ENCODE measurements around the gene CAMK2G.

Gene CAMK2G

DNA sequence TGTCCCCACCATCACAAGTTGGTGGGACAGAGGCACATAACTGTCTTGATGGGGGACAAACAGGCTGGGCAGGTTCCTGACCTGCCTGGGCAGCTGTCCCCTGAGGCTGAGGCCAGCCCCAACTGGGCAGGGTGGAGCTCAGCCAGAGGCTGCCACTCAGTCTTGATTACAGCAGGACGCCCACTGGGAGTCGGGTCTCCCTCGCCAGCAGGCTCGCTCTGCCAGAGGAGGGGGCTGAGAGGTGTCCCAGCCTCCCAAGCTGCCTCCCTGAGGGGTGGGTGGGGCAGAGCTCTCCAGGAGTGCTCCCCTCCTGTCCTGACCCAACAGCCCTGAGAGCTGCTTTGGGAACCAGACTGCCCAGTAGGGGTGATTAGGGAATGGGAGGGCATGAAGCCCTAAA, 1.8 kb upstream of the CAMK2G start:
- TF ChIP-seq, protein P1, sequence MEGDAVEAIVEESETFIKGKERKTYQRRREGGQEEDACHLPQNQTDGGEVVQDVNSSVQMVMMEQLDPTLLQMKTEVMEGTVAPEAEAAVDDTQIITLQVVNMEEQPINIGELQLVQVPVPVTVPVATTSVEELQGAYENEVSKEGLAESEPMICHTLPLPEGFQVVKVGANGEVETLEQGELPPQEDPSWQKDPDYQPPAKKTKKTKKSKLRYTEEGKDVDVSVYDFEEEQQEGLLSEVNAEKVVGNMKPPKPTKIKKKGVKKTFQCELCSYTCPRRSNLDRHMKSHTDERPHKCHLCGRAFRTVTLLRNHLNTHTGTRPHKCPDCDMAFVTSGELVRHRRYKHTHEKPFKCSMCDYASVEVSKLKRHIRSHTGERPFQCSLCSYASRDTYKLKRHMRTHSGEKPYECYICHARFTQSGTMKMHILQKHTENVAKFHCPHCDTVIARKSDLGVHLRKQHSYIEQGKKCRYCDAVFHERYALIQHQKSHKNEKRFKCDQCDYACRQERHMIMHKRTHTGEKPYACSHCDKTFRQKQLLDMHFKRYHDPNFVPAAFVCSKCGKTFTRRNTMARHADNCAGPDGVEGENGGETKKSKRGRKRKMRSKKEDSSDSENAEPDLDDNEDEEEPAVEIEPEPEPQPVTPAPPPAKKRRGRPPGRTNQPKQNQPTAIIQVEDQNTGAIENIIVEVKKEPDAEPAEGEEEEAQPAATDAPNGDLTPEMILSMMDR (IDR thresholded peaks at IDR 0.05; ENCODE audit: borderline replicate concordance, control extremely low read depth, extremely low read depth, insufficient read depth, missing control alignments), result no peak
- DNase-seq (ENCODE audit: low spot score), result no peak

DNA sequence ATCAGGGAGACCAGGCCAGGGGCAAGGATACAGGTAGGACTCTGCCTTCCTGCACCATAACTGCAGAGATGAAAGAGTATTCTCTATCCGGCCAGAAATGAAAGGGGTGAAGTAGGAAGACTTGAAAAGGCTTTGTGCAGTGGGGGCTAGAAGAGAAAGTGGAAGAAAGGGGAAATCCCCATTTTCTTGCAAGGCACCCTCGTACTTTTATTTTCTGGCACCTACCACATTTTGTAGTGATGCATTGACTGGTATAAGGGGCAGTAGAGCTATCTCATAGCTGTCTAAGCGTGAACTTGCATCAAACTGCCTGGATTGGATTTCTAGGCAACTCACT, 752 bp upstream of the CAMK2G start:
- DNase-seq (ENCODE audit: low spot score), result peak; percentile 65
- in situ Hi-C loops (cut with MboI; ENCODE audit: low sequenced_read_pairs, unreplicated experiment), result loop anchor here (25.0 kb wide), 1 partner anchor 212 kb away; no protein-coding TSS in a partner anchor
- TF ChIP-seq, protein P1 (IDR thresholded peaks at IDR 0.05; ENCODE audit: borderline replicate concordance, control extremely low read depth, extremely low read depth, insufficient read depth, missing control alignments), result no peak

More for the DNA sequence above, 1.8 kb upstream of the CAMK2G start:
- in situ Hi-C loops (cut with MboI; ENCODE audit: low sequenced_read_pairs, unreplicated experiment), result loop anchor here (25.0 kb wide), 1 partner anchor 211 kb away; no protein-coding TSS in a partner anchor

DNA sequence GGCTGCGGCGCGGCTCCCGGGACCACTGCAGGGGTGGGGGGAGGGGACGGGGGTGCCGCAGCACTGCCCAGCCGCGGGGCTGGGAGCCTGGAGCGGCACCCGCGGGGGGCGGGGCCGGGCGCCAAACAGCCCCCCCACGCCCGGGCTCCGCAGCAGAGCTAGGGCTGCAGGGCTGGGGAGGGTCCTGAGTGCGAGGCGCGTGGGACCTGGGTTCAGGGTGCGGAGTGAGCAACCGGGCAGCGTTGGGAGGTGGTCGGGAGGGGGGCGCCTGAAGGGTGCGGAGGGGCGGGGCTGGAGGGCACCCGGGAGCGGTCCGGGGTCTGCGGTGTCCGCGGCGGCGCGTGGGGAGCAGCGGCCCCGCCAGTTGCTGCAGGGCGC, 528 bp downstream of the CAMK2G start:
- TF ChIP-seq, protein P1 (IDR thresholded peaks at IDR 0.05; ENCODE audit: borderline replicate concordance, control extremely low read depth, extremely low read depth, insufficient read depth, missing control alignments), result no peak
- DNase-seq (ENCODE audit: low spot score), result peak; percentile 56
- in situ Hi-C loops (cut with MboI; ENCODE audit: low sequenced_read_pairs, unreplicated experiment), result no loop called here

DNA sequence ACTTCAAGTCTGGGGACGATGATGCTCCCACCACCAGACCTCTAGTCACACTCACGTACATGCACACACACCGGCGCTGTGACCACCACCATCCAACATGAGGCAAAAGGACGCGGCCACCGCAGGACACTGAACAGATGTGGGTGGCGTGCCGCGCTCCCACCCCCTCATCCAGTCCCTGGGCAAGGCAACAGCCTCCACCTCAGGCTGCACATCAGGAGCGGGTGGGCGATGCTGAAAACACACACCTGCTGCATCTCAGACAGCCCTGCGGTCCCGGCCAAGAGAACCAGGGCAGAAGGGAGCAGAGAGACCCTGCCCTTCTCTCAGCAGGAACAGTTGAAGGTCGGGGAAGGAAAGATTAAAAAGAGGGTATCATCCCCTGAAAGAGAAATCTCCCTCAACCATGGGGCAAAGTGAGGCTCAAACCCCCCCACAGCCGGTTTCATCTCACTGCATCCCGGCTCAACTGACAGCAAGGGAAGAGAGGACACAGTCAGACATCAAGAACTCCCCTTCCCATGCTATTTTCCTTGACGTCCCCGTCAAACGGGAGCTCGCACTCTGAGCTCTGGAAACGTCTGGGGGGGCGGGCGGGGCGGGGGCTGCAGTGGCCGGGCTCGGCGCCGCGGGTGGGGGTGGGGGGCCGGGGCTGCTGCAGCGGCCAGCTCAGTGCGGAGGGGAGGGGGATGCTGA, 1.1 kb downstream of the CAMK2G start:
- in situ Hi-C loops (cut with MboI; ENCODE audit: low sequenced_read_pairs, unreplicated experiment), result no loop called here

DNA sequence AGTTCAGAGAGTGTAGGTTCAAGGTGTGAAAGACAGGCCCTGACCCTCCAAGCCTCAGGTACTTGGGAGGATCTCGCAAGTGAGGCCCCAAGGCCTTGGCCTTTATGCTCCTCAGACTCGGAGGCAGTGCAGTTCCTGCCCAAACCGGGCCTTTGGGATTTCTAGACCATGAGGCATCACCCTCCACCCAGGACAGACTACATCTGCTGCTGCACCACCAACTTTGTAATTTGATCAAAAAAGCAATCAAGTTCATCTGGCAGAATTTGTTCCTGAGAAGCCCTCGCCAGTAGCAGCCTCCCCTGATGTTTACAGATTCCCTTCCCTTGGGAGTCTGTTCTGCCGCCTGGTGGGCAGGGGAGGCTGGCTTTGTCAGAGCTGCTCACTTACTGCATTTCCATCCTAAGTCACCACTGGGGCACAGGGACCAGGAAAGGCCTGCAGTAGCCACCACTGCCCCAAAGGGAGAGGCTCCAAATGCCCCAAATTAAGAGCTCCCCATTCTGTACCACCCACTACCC, 2.1 kb downstream of the CAMK2G start:
- TF ChIP-seq, protein P1 (IDR thresholded peaks at IDR 0.05; ENCODE audit: borderline replicate concordance, control extremely low read depth, extremely low read depth, insufficient read depth, missing control alignments), result no peak

More for the DNA sequence above, 1.1 kb downstream of the CAMK2G start:
- DNase-seq (ENCODE audit: low spot score), result no peak
- TF ChIP-seq, protein P1 (IDR thresholded peaks at IDR 0.05; ENCODE audit: borderline replicate concordance, control extremely low read depth, extremely low read depth, insufficient read depth, missing control alignments), result no peak

DNA sequence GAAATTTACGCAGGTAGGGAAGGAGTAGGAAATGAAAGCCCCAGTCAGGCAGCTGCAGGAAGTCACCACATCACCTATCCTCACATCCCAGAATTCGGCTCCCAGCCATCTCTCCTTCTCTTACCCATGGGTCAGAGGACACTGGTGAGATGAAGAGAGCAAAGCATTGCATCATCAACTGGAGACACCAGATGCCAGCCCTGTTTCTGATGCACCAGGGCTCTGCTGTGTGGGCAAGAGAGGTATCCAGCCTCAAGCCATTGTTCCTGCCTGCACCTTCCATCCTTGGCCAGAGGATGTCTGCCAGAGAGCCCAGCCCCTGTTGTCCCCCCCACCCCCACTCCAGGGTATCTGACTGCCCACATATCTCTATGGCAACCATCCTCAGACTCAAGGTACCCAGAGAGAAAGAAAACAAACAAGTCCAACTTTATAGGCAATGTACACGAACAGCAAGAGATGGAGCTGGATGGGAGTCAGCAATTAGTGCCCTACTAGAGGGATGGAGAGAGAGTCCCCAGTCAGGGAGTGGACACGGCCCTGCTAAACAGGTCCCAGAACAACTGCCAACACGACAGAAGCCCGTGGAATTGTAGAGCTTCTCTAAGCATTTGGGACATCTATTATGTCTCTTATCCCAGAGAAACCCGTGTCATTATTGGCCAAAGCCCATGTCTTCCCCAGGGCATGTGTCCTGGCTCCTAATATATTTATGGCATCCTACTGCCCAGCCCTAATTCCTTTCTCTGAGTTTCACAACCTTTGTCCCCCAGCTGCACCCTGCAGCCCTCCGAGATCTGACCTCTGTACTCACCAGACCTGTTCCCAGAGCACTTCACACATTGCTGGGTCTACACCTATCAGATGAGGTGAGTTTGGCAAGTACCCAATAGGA, 2.8 kb downstream of the CAMK2G start:
- in situ Hi-C loops (cut with MboI; ENCODE audit: low sequenced_read_pairs, unreplicated experiment), result no loop called here
- DNase-seq (ENCODE audit: low spot score), result no peak
- TF ChIP-seq, protein P1 (IDR thresholded peaks at IDR 0.05; ENCODE audit: borderline replicate concordance, control extremely low read depth, extremely low read depth, insufficient read depth, missing control alignments), result no peak

More for the DNA sequence above, 2.1 kb downstream of the CAMK2G start:
- in situ Hi-C loops (cut with MboI; ENCODE audit: low sequenced_read_pairs, unreplicated experiment), result no loop called here
- no peak for DNase-seq (ENCODE audit: low spot score)

Data from GM13976 (cell line).